Smooth muscle cell (in vitro differentiated cells): ENCODE data around the gene COL8A1. TPM values are rescaled to one million over a fixed set of nuclear protein-coding genes. Genes with fewer than 3 reads are reported as not detected.
A peak's percentile ranks its signal among the peaks of the same experiment; 100 is the strongest.

Source experiments
- DNase-seq: peaks from one replicate; lab custom pipeline; 2025; ENCODE audit not compliant: unreplicated experiment; lab: John Stamatoyannopoulos, UW
- H2AFZ ChIP-seq: fragments of 200-600 bp; sonication (generic); 2 replicates; pipeline ENCODE4 v1.6.0; 2016; ENCODE audit warnings: antibody characterized with exemption, low read depth, mild to moderate bottlenecking
- H3F3A ChIP-seq: fragments of 200-600 bp; sonication (generic); 2 replicates; pipeline ENCODE4 v1.6.0; 2017; ENCODE audit warnings: antibody characterized with exemption, low read depth
- H3K27ac ChIP-seq: fragments of 200-600 bp; sonication (generic); 2 replicates; pipeline ENCODE4 v1.5.1; 2016; ENCODE audit warnings: low read depth, mild to moderate bottlenecking
- H3K27me3 ChIP-seq: fragments of 200-600 bp; sonication (generic); 2 replicates; pipeline ENCODE4 v1.6.1; 2016; ENCODE audit warnings: low read depth, mild to moderate bottlenecking
- H3K36me3 ChIP-seq: fragments of 200-600 bp; sonication (generic); 2 replicates; pipeline ENCODE4 v1.5.1; 2016; ENCODE audit warnings: low read depth
- H3K4me1 ChIP-seq: fragments of 200-600 bp; sonication (generic); 2 replicates; pipeline ENCODE4 v1.5.1; 2016; ENCODE audit warnings: low read depth
- H3K4me2 ChIP-seq: fragments of 200-600 bp; sonication (generic); 2 replicates; pipeline ENCODE4 v1.6.0; 2016; ENCODE audit warnings: mild to moderate bottlenecking
- H3K4me3 ChIP-seq: fragments of 200-600 bp; sonication (generic); 2 replicates; pipeline ENCODE4 v1.5.1; 2016; ENCODE audit warnings: mild to moderate bottlenecking
- H3K79me2 ChIP-seq: fragments of 200-600 bp; sonication (generic); 2 replicates; pipeline ENCODE4 v1.6.0; 2016; ENCODE audit warnings: low read depth, mild to moderate bottlenecking
- H3K9ac ChIP-seq: fragments of 200-600 bp; sonication (generic); 2 replicates; pipeline ENCODE4 v1.6.0; 2016; ENCODE audit warnings: low read depth
- H3K9me3 ChIP-seq: fragments of 200-600 bp; sonication (generic); replicated peaks from 2 replicates; pipeline ENCODE4 v1.5.1; 2016; ENCODE audit warnings: low read depth
- H4K20me1 ChIP-seq: fragments of 200-600 bp; sonication (generic); 2 replicates; pipeline ENCODE4 v1.6.0; 2016; ENCODE audit warnings: low read depth
- WGBS: methylation state at CpG from one replicate; pipeline ENCODE4 v1.1.7; 2016; ENCODE audit warnings: low lambda C conversion rate; 5-methylcytosine and 5-hydroxymethylcytosine counted together
- polyA plus RNA-seq: library from polyadenylated mRNA; unstranded; fragments of >200 nt; fragmentation: Nextera tagmentation; extraction: Ambion mirVana; gene quantifications from 2 replicates; pipeline ENCODE4 v1.2.1, GENCODE V29; 2016
- total RNA-seq: library from RNA; depleted of rRNA; stranded (reverse); fragments of >200 nt; gene quantifications from 2 replicates; pipeline ENCODE4 v1.2.3, GENCODE V29; 2014
- TF ChIP-seq, protein P1 (sequence below): fragments of 200-600 bp; sonication (generic); IDR thresholded peaks from 2 replicates; pipeline ENCODE4 v1.5.1; 2017; ENCODE audit warnings: borderline replicate concordance, mild to moderate bottlenecking, antibody characterized with exemption; ENCODE audit not compliant: insufficient read depth, poor library complexity, severe bottlenecking

COL8A1 gene
- total and polyA plus RNA-seq, 2 experiments from 2014 or later = 7.9 to 8.2 TPM

DNA sequence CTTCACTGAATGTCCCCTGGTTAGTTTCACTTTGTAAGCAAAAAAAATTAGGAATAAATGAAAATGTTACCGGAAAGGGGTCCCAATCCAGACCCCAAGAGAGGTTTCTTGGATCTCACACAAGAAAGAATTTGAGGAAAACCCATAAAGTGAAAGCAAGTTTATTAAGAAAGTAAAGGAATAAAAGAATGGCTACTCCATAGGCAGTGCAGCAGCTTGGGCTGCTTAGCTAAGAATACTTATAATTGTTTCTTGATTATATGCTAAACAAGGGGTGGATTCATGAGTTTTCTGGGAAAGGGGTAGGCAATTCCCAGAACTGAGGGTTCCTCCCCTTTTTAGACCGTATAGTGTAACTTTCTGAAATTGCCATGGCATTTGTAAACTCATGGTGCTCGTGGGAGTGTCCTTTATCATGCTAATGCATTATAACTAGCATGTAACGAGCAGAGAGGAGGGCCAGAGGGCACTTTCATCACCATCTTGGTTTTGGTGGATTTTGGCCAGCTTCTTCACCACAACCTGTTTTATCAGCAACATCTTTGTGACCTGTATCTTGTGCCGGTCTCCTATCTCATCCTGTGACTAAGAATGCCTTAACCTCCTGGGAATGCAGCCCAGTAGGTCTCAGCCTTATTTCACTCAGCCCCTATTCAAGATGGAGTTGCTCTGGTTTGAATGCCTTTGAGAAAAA lies 138.3 kb downstream of the COL8A1 start:
- Histone ChIP-seq H3K36me3 (no peaks in the 10 kb centered on the region), H3K4me3 (no peak overlapping the region), H4K20me1 (no peaks in the 10 kb centered on the region), H3K9me3 (no peaks in the 10 kb centered on the region), H3K27me3 (no peaks in the 10 kb centered on the region), H3F3A (no peaks in the 10 kb centered on the region), H3K9ac (no peak overlapping the region), H3K27ac (no peak overlapping the region), H3K4me1 (peaks cover 10% of the 10 kb centered on the region), H2AFZ (no peak overlapping the region), H3K4me2 (no peak overlapping the region), H3K79me2 (no peaks in the 10 kb centered on the region)
- no peak for DNase-seq
- 76% methylated on average over 5 of the region's 5 CpGs for WGBS
- TF ChIP-seq, protein P1, sequence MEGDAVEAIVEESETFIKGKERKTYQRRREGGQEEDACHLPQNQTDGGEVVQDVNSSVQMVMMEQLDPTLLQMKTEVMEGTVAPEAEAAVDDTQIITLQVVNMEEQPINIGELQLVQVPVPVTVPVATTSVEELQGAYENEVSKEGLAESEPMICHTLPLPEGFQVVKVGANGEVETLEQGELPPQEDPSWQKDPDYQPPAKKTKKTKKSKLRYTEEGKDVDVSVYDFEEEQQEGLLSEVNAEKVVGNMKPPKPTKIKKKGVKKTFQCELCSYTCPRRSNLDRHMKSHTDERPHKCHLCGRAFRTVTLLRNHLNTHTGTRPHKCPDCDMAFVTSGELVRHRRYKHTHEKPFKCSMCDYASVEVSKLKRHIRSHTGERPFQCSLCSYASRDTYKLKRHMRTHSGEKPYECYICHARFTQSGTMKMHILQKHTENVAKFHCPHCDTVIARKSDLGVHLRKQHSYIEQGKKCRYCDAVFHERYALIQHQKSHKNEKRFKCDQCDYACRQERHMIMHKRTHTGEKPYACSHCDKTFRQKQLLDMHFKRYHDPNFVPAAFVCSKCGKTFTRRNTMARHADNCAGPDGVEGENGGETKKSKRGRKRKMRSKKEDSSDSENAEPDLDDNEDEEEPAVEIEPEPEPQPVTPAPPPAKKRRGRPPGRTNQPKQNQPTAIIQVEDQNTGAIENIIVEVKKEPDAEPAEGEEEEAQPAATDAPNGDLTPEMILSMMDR = no peak

- H3K27me3 ChIP-seq = no peaks in the 10 kb centered on the region
- 46% methylated on average over 2 of the region's 2 CpGs for WGBS
- H3K27ac ChIP-seq = no peak overlapping the region
These were observed 138.8 kb downstream of the COL8A1 start for GRCh38 chr3:99777210-99777549.

GRCh38 chr3:99777708-99778107 lies 139.3 kb downstream of the COL8A1 start:
- no peak for DNase-seq
- H3K27ac ChIP-seq = no peak overlapping the region
- H4K20me1 ChIP-seq = no peaks in the 10 kb centered on the region
- no peaks in the 10 kb centered on the region for H3K79me2 ChIP-seq
- H3K27me3 ChIP-seq = no peaks in the 10 kb centered on the region
- H2AFZ ChIP-seq = no peak overlapping the region
- no peak overlapping the region for H3K4me3 ChIP-seq
- no peaks in the 10 kb centered on the region for H3K36me3 ChIP-seq
- H3K4me1 ChIP-seq = peaks cover 10% of the 10 kb centered on the region
- no peaks in the 10 kb centered on the region for H3K9me3 ChIP-seq
- WGBS = 94% methylated on average over 2 of the region's 2 CpGs
- H3K9ac ChIP-seq = no peak overlapping the region
- H3K4me2 ChIP-seq = no peak overlapping the region
- TF ChIP-seq, protein P1 = no peak
- H3F3A ChIP-seq = no peaks in the 10 kb centered on the region

More at GRCh38 chr3:99777210-99777549, 138.8 kb downstream of the COL8A1 start:
- H3K4me3 ChIP-seq = no peak overlapping the region
- H4K20me1 ChIP-seq = no peaks in the 10 kb centered on the region
- H2AFZ ChIP-seq = no peak overlapping the region
- no peaks in the 10 kb centered on the region for H3K36me3 ChIP-seq
- H3F3A ChIP-seq = no peaks in the 10 kb centered on the region
- H3K9ac ChIP-seq = no peak overlapping the region
- DNase-seq = no peak
- H3K79me2 ChIP-seq = no peaks in the 10 kb centered on the region
- TF ChIP-seq, protein P1 = no peak
- no peak overlapping the region for H3K4me2 ChIP-seq
- no peaks in the 10 kb centered on the region for H3K9me3 ChIP-seq
- peaks cover 10% of the 10 kb centered on the region for H3K4me1 ChIP-seq

- 13% methylated on average over 3 of the region's 3 CpGs for WGBS
- Histone ChIP-seq H2AFZ (no peak overlapping the region), H4K20me1 (no peaks in the 10 kb centered on the region), H3K27me3 (no peaks in the 10 kb centered on the region), H3K36me3 (no peaks in the 10 kb centered on the region), H3K4me2 (peak overlapping the region; percentile 25), H3K9ac (no peak overlapping the region), H3K27ac (peak overlapping the region; percentile 34), H3K4me1 (peaks cover 10% of the 10 kb centered on the region), H3K9me3 (no peaks in the 10 kb centered on the region), H3F3A (no peaks in the 10 kb centered on the region), H3K4me3 (no peak overlapping the region), H3K79me2 (no peaks in the 10 kb centered on the region)
- DNase-seq = no peak
- TF ChIP-seq, protein P1 = no peak
These were observed 142.4 kb downstream of the COL8A1 start for GRCh38 chr3:99780749-99781148.
